H9 (cell line): ENCODE data around the gene CIAO1. TPM values are rescaled to one million over a fixed set of nuclear protein-coding genes. Genes with fewer than 3 reads are reported as not detected.
A peak's percentile ranks its signal among the peaks of the same experiment; 100 is the strongest.

Experiments used
- DNase-seq: peaks from one replicate; pipeline ENCODE4 v3.0.0-alpha.2; 2017
- H2AFZ ChIP-seq: one replicate; pipeline ENCODE4 v1.6.1; 2013; ENCODE audit warnings: mild to moderate bottlenecking, low read length, control low read depth, moderate library complexity
- H2AK5ac ChIP-seq: 2 replicates; pipeline ENCODE4 v1.6.1; 2013; ENCODE audit warnings: low read length, control low read depth, mixed read lengths; ENCODE audit not compliant: insufficient read length
- H2BK120ac ChIP-seq: one replicate; pipeline ENCODE4 v1.6.1; 2013; ENCODE audit warnings: low read depth, mild to moderate bottlenecking, low read length, control low read depth, inconsistent platforms; ENCODE audit not compliant: poor library complexity, severe bottlenecking
- H2BK12ac ChIP-seq: 2 replicates; pipeline ENCODE4 v1.6.1; 2013; ENCODE audit warnings: low read length, control low read depth, mixed read lengths, low read depth; ENCODE audit not compliant: insufficient read length
- H2BK15ac ChIP-seq: 2 replicates; pipeline ENCODE4 v1.6.1; 2013; ENCODE audit warnings: low read depth, low read length, control low read depth
- H2BK20ac ChIP-seq: one replicate; pipeline ENCODE4 v1.6.1; 2013; ENCODE audit warnings: low read depth, mild to moderate bottlenecking, low read length, control low read depth, inconsistent platforms; ENCODE audit not compliant: poor library complexity, severe bottlenecking
- H2BK5ac ChIP-seq: 2 replicates; pipeline ENCODE4 v1.6.1; 2013; ENCODE audit warnings: low read length, control low read depth, mixed read lengths; ENCODE audit not compliant: insufficient read length
- H3K14ac ChIP-seq: 2 replicates; pipeline ENCODE4 v1.6.1; 2013; ENCODE audit warnings: low read length, control low read depth; ENCODE audit not compliant: insufficient read depth
- H3K18ac ChIP-seq: 2 replicates; pipeline ENCODE4 v1.6.1; 2013; ENCODE audit warnings: low read depth, mild to moderate bottlenecking, mixed read lengths, low read length, control low read depth; ENCODE audit not compliant: insufficient read length
- H3K23ac ChIP-seq: 2 replicates; pipeline ENCODE4 v1.6.1; 2013; ENCODE audit warnings: low read length, control low read depth, mixed read lengths, low read depth; ENCODE audit not compliant: insufficient read length
- H3K23me2 ChIP-seq: 2 replicates; pipeline ENCODE4 v1.6.1; 2013; ENCODE audit warnings: low read depth, mild to moderate bottlenecking, mixed read lengths, low read length, control low read depth; ENCODE audit not compliant: insufficient read length, poor library complexity, severe bottlenecking
- H3K27ac ChIP-seq: 2 replicates; pipeline ENCODE4 v1.5.1; 2013; ENCODE audit warnings: low read length, control low read depth, mixed read lengths, low read depth; ENCODE audit not compliant: insufficient read length
- H3K27me3 ChIP-seq: 2 replicates; pipeline ENCODE4 v1.6.1; 2013; ENCODE audit warnings: low read length, control low read depth, inconsistent platforms; ENCODE audit not compliant: insufficient read depth
- H3K4ac ChIP-seq: 2 replicates; pipeline ENCODE4 v1.6.1; 2013; ENCODE audit warnings: low read depth, mild to moderate bottlenecking, control low read depth, inconsistent platforms, low read length, moderate library complexity
- H3K4me1 ChIP-seq: 2 replicates; pipeline ENCODE4 v1.6.1; 2013; ENCODE audit warnings: low read length, control low read depth, inconsistent platforms; ENCODE audit not compliant: insufficient read depth
- H3K4me2 ChIP-seq: 2 replicates; pipeline ENCODE4 v1.6.1; 2013; ENCODE audit warnings: low read length, control low read depth, mixed read lengths; ENCODE audit not compliant: insufficient read length, insufficient read depth
- H3K56ac ChIP-seq: 2 replicates; pipeline ENCODE4 v1.6.1; 2013; ENCODE audit warnings: low read depth, mild to moderate bottlenecking, mixed read lengths, low read length, control low read depth; ENCODE audit not compliant: insufficient read length
- H3K79me1 ChIP-seq: 2 replicates; pipeline ENCODE4 v1.6.1; 2013; ENCODE audit warnings: low read depth, mild to moderate bottlenecking, moderate library complexity, low read length, control low read depth, inconsistent platforms; ENCODE audit not compliant: insufficient read depth, poor library complexity, severe bottlenecking
- H3K79me2 ChIP-seq: 2 replicates; pipeline ENCODE4 v1.6.1; 2013; ENCODE audit warnings: low read length, control low read depth, inconsistent platforms; ENCODE audit not compliant: insufficient read depth
- H3K9ac ChIP-seq: 2 replicates; pipeline ENCODE4 v1.6.1; 2013; ENCODE audit warnings: low read length, control low read depth, mixed read lengths; ENCODE audit not compliant: insufficient read length; ENCODE audit errors: extremely low read depth
- H3K9me3 ChIP-seq: one replicate; pipeline ENCODE4 v1.6.1; 2013; ENCODE audit warnings: low read depth, low read length, inconsistent platforms; ENCODE audit not compliant: control insufficient read depth
- H3T11ph ChIP-seq: one replicate; pipeline ENCODE4 v1.6.1; 2013; ENCODE audit warnings: mild to moderate bottlenecking, low read length, control low read depth, inconsistent platforms
- H4K20me1 ChIP-seq: one replicate; pipeline ENCODE4 v1.6.1; 2013; ENCODE audit not compliant: control insufficient read depth, insufficient read length, insufficient read depth
- H4K5ac ChIP-seq: 2 replicates; pipeline ENCODE4 v1.6.1; 2013; ENCODE audit warnings: low read depth, mild to moderate bottlenecking, mixed read lengths, low read length, control low read depth; ENCODE audit not compliant: insufficient read length
- H4K8ac ChIP-seq: replicated peaks from 2 replicates; pipeline ENCODE4 v1.6.1; 2013; ENCODE audit warnings: low read length, control low read depth, mixed read lengths, low read depth; ENCODE audit not compliant: insufficient read length
- H4K91ac ChIP-seq: 2 replicates; pipeline ENCODE4 v1.6.1; 2013; ENCODE audit warnings: low read depth, mild to moderate bottlenecking, moderate library complexity, mixed read lengths, low read length, control low read depth; ENCODE audit not compliant: insufficient read length
- H3K27ac Mint-ChIP-seq, 3 experiments: 2 replicates in 2 of 3; 3 replicates in 1 of 3; pipeline ENCODE4 v1.8.0; 2020 to 2021; ENCODE audit warnings: mixed read lengths in 3 of 3, mild to moderate bottlenecking in 1 of 3, moderate library complexity in 1 of 3
- H3K27me3 Mint-ChIP-seq: 2 replicates; pipeline ENCODE4 v1.8.0; 2021; ENCODE audit warnings: low read depth, mild to moderate bottlenecking, moderate library complexity, mixed read lengths
- H3K36me3 Mint-ChIP-seq, 3 experiments: 2 replicates in 2 of 3; 3 replicates in 1 of 3; pipeline ENCODE4 v1.8.0; 2020 to 2021; ENCODE audit warnings: low read depth in 3 of 3, mixed read lengths in 3 of 3; ENCODE audit not compliant: insufficient read depth in 1 of 3
- H3K4me1 Mint-ChIP-seq, 2 experiments: 2 replicates each; pipeline ENCODE4 v1.8.0; 2020; ENCODE audit warnings: mixed read lengths in 2 of 2
- H3K4me3 Mint-ChIP-seq, 2 experiments: 2 replicates in 1 of 2; 3 replicates in 1 of 2; pipeline ENCODE4 v1.8.0; 2020 to 2021; ENCODE audit warnings: mild to moderate bottlenecking in 2 of 2, mixed read lengths in 2 of 2, moderate library complexity in 1 of 2
- H3K9me3 Mint-ChIP-seq, 2 experiments: 2 replicates in 1 of 2; 3 replicates in 1 of 2; pipeline ENCODE4 v1.8.0; 2020; ENCODE audit warnings: mild to moderate bottlenecking in 2 of 2, mixed read lengths in 2 of 2, moderate library complexity in 1 of 2
- WGBS: extraction: QIAGEN DNeasy Blood & Tissue Kit; methylation state at CpG from one replicate; pipeline ENCODE4 v1.1.7; 2013; ENCODE audit warnings: missing lambda C conversion rate, low lambda C conversion rate, mixed read lengths; ENCODE audit not compliant: insufficient read length; ENCODE audit errors: extremely low coverage; 5-methylcytosine and 5-hydroxymethylcytosine counted together
- total RNA-seq: library from RNA; stranded (reverse); gene quantifications from 2 replicates; pipeline ENCODE4 v1.2.1, GENCODE V29; 2021
- TF ChIP-seq, protein P1 (sequence below): fragments of 200-600 bp; sonication (generic); conservative IDR thresholded peaks from 3 replicates; pipeline ENCODE4 v1.8.0; 2021; ENCODE audit warnings: antibody characterized with exemption, mild to moderate bottlenecking

Gene CIAO1
- total RNA-seq, 1 experiment from 2014 or later: 67.6 TPM

DNA sequence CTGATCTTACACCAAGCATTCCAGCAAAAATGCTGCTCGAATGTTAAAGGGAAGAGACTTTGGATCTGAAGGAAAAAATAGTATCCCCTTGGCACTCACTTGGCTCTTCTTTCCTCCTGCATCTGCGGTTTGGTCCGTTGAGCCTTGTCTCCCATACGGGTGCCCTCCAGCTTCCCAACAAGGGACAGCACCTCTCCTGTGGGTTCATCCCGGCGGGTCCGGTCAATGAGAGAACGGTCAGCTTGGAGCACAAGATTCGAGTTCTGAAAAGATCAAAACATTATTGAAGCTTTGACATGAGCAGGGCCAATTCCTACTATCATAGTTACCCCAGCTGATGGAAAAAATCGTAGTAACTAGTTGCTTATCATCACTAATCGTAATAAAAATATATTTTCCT lies 38.6 kb downstream of the CIAO1 start:
- Histone ChIP-seq H3K79me1 (no peaks in the 10 kb centered on the region), H3T11ph (no peak overlapping the region), H3K23ac (no peak overlapping the region), H3K56ac (no peak overlapping the region), H2BK20ac (no peak overlapping the region), H2AK5ac (no peak overlapping the region), H2BK15ac (no peak overlapping the region), H3K4me2 (peak overlapping the region; percentile 70), H3K18ac (no peak overlapping the region), H3K27ac (no peak overlapping the region), H3K27me3 (no peaks in the 10 kb centered on the region), H3K14ac (no peak overlapping the region), H4K20me1 (no peaks in the 10 kb centered on the region), H4K8ac (no peak overlapping the region), H3K9ac (peak overlapping the region; percentile 75), H3K79me2 (peaks cover 5% of the 10 kb centered on the region; the same call in 1 of the 2 replicates), H3K4ac (no peak overlapping the region), H4K91ac (no peak overlapping the region), H2BK12ac (no peak overlapping the region), H3K9me3 (no peaks in the 10 kb centered on the region), H3K4me1 (peaks cover 3% of the 10 kb centered on the region; the same call in 1 of the 2 replicates), H2BK5ac (no peak overlapping the region), H2BK120ac (no peak overlapping the region), H4K5ac (no peak overlapping the region), H2AFZ (no peak overlapping the region), H3K23me2 (peaks cover 9% of the 10 kb centered on the region)
- Mint-ChIP-seq H3K27me3 (peaks cover 2% of the 10 kb centered on the region; the same call in 1 of the 2 replicates), H3K27ac (peak overlapping the region in 2 of 3 experiments; percentile 46 to 86; a peak in 2 of 7 replicates), H3K36me3 (peaks cover 38 to 49% (median 45%) of the 10 kb centered on the region in 3 experiments; a peak in 6 of 7 replicates), H3K4me1 (peaks cover 19 to 21% of the 10 kb centered on the region in 2 experiments), H3K9me3 (no peaks in the 10 kb centered on the region; a peak in 1 of 5 replicates), H3K4me3 (peak overlapping the region; percentile 97 to 99)
- WGBS: no CpG with 5 or more reads among the region's 11 CpGs
- TF ChIP-seq, protein P1, sequence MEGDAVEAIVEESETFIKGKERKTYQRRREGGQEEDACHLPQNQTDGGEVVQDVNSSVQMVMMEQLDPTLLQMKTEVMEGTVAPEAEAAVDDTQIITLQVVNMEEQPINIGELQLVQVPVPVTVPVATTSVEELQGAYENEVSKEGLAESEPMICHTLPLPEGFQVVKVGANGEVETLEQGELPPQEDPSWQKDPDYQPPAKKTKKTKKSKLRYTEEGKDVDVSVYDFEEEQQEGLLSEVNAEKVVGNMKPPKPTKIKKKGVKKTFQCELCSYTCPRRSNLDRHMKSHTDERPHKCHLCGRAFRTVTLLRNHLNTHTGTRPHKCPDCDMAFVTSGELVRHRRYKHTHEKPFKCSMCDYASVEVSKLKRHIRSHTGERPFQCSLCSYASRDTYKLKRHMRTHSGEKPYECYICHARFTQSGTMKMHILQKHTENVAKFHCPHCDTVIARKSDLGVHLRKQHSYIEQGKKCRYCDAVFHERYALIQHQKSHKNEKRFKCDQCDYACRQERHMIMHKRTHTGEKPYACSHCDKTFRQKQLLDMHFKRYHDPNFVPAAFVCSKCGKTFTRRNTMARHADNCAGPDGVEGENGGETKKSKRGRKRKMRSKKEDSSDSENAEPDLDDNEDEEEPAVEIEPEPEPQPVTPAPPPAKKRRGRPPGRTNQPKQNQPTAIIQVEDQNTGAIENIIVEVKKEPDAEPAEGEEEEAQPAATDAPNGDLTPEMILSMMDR: no peak
- DNase-seq: no peak
